Activated T-helper 2 cell treated with anti-CD3 and anti-CD28 coated beads, Interferon-gamma antibody, Interleukin-2, Interleukin-4, amounts not matched to agents 10 μg/mL and 5 μg/mL and 100 μg/mL, durations not matched to agents 14 hours and 24 hours and 36 hours (primary cell): Measurements from ENCODE around the gene EWSR1. TPM values are rescaled to one million over a fixed set of nuclear protein-coding genes. Genes with fewer than 3 reads are reported as not detected.

Experiments
- DNase-seq: peaks from one replicate; pipeline ENCODE4 v3.0.0; 2021; ENCODE audit warnings: low spot score
- H3K27ac Mint-ChIP-seq: one replicate; pipeline ENCODE4 v1.8.0; 2021; ENCODE audit warnings: mixed read lengths
- H3K27me3 Mint-ChIP-seq: one replicate; pipeline ENCODE4 v1.8.0; 2021; ENCODE audit warnings: low read depth, mixed read lengths
- H3K36me3 Mint-ChIP-seq: one replicate; pipeline ENCODE4 v1.8.0; 2021; ENCODE audit warnings: low read depth, mixed read lengths
- H3K4me1 Mint-ChIP-seq: one replicate; pipeline ENCODE4 v1.8.0; 2021; ENCODE audit warnings: low read depth, mixed read lengths
- H3K4me3 Mint-ChIP-seq: one replicate; pipeline ENCODE4 v1.8.0; 2021; ENCODE audit warnings: low read depth, mild to moderate bottlenecking, moderate library complexity, mixed read lengths
- H3K9me3 Mint-ChIP-seq: one replicate; pipeline ENCODE4 v1.8.0; 2021; ENCODE audit warnings: mixed read lengths
- intact Hi-C: fragments of 100-400 bp; cut with micrococcal nuclease; formaldehyde crosslinking; loops from one replicate; pipeline ENCODE4 v1.15.1; 2023
- total RNA-seq: library from RNA; stranded (reverse); gene quantifications from 2 replicates; pipeline ENCODE4 v1.2.3, GENCODE V29; 2022

The EWSR1 gene
- total RNA-seq, 1 donor from 2014 or later: 436 TPM

GRCh38 chr22:29335656-29336055 is 67.6 kb downstream of the EWSR1 start:
- no peaks in the 10 kb centered on the region for H3K27me3 Mint-ChIP-seq
- H3K27ac Mint-ChIP-seq: no peak overlapping the region
- DNase-seq: no peak
- peaks cover 45% of the 10 kb centered on the region for H3K36me3 Mint-ChIP-seq
- no peaks in the 10 kb centered on the region for H3K4me1 Mint-ChIP-seq
- H3K4me3 Mint-ChIP-seq: no peak overlapping the region
- intact Hi-C loops: no loop called here
- H3K9me3 Mint-ChIP-seq: no peaks in the 10 kb centered on the region

- no peak for DNase-seq
- intact Hi-C loops: no loop called here
- no peaks in the 10 kb centered on the region for H3K9me3 Mint-ChIP-seq
- H3K4me3 Mint-ChIP-seq: no peak overlapping the region
- H3K27ac Mint-ChIP-seq: no peak overlapping the region
- H3K4me1 Mint-ChIP-seq: no peaks in the 10 kb centered on the region
- no peaks in the 10 kb centered on the region for H3K27me3 Mint-ChIP-seq
- H3K36me3 Mint-ChIP-seq: peaks cover 49% of the 10 kb centered on the region
Measured at GRCh38 chr22:29336751-29337490, 68.9 kb downstream of the EWSR1 start.

- Mint-ChIP-seq H3K27me3 (no peaks in the 10 kb centered on the region), H3K4me1 (no peaks in the 10 kb centered on the region), H3K9me3 (no peaks in the 10 kb centered on the region), H3K4me3 (no peak overlapping the region), H3K36me3 (peaks cover 49% of the 10 kb centered on the region), H3K27ac (no peak overlapping the region)
- no peak for DNase-seq
- intact Hi-C loops: no loop called here
Measured at GRCh38 chr22:29337631-29338284, 69.7 kb downstream of the EWSR1 start.

- no peak for DNase-seq
- Mint-ChIP-seq H3K36me3 (peaks cover 52% of the 10 kb centered on the region), H3K27me3 (no peaks in the 10 kb centered on the region), H3K4me1 (no peaks in the 10 kb centered on the region), H3K9me3 (no peaks in the 10 kb centered on the region), H3K4me3 (no peak overlapping the region), H3K27ac (no peak overlapping the region)
- intact Hi-C loops: no loop called here
Measured at GRCh38 chr22:29338398-29338797, 70.3 kb downstream of the EWSR1 start.

- H3K9me3 Mint-ChIP-seq: no peaks in the 10 kb centered on the region
- H3K36me3 Mint-ChIP-seq: peaks cover 46% of the 10 kb centered on the region
- no peak for DNase-seq
- H3K27me3 Mint-ChIP-seq: no peaks in the 10 kb centered on the region
- H3K4me3 Mint-ChIP-seq: no peak overlapping the region
- intact Hi-C loops: no loop called here
- no peak overlapping the region for H3K27ac Mint-ChIP-seq
- no peaks in the 10 kb centered on the region for H3K4me1 Mint-ChIP-seq
Measured at GRCh38 chr22:29339381-29340235, 71.5 kb downstream of the EWSR1 start.

- Mint-ChIP-seq H3K4me1 (no peaks in the 10 kb centered on the region), H3K4me3 (no peak overlapping the region), H3K27ac (no peak overlapping the region), H3K9me3 (no peaks in the 10 kb centered on the region), H3K36me3 (peaks cover 43% of the 10 kb centered on the region), H3K27me3 (no peaks in the 10 kb centered on the region)
- DNase-seq: no peak
- intact Hi-C loops: no loop called here
Measured at GRCh38 chr22:29340566-29340965, 72.5 kb downstream of the EWSR1 start.

- Mint-ChIP-seq H3K4me3 (no peak overlapping the region), H3K4me1 (no peaks in the 10 kb centered on the region), H3K36me3 (peaks cover 45% of the 10 kb centered on the region), H3K27ac (no peak overlapping the region), H3K27me3 (no peaks in the 10 kb centered on the region), H3K9me3 (no peaks in the 10 kb centered on the region)
- intact Hi-C loops: no loop called here
- no peak for DNase-seq
Measured at GRCh38 chr22:29341056-29341848, 73.2 kb downstream of the EWSR1 start.

- Mint-ChIP-seq H3K9me3 (no peaks in the 10 kb centered on the region), H3K27me3 (no peaks in the 10 kb centered on the region), H3K4me3 (no peak overlapping the region), H3K4me1 (no peaks in the 10 kb centered on the region), H3K27ac (no peak overlapping the region), H3K36me3 (peaks cover 46% of the 10 kb centered on the region)
- no peak for DNase-seq
- intact Hi-C loops: no loop called here
Measured at GRCh38 chr22:29341849-29342127, 73.7 kb downstream of the EWSR1 start.

- Mint-ChIP-seq H3K36me3 (peaks cover 50% of the 10 kb centered on the region), H3K4me3 (no peak overlapping the region), H3K4me1 (no peaks in the 10 kb centered on the region), H3K27ac (no peak overlapping the region), H3K27me3 (no peaks in the 10 kb centered on the region), H3K9me3 (no peaks in the 10 kb centered on the region)
- no peak for DNase-seq
- intact Hi-C loops: no loop called here
Measured at GRCh38 chr22:29342177-29342576, 74.1 kb downstream of the EWSR1 start.

GRCh38 chr22:29342577-29343312 is 74.7 kb downstream of the EWSR1 start:
- H3K9me3 Mint-ChIP-seq: no peaks in the 10 kb centered on the region
- H3K27me3 Mint-ChIP-seq: no peaks in the 10 kb centered on the region
- DNase-seq: no peak
- no peak overlapping the region for H3K4me3 Mint-ChIP-seq
- H3K4me1 Mint-ChIP-seq: no peaks in the 10 kb centered on the region
- H3K27ac Mint-ChIP-seq: no peak overlapping the region
- intact Hi-C loops: no loop called here
- H3K36me3 Mint-ChIP-seq: peaks cover 54% of the 10 kb centered on the region

GRCh38 chr22:29343313-29343805 is 75.3 kb downstream of the EWSR1 start:
- Mint-ChIP-seq H3K27me3 (no peaks in the 10 kb centered on the region), H3K27ac (no peak overlapping the region), H3K9me3 (no peaks in the 10 kb centered on the region), H3K4me3 (no peak overlapping the region), H3K4me1 (no peaks in the 10 kb centered on the region), H3K36me3 (peaks cover 56% of the 10 kb centered on the region)
- DNase-seq: no peak
- intact Hi-C loops: no loop called here

GRCh38 chr22:29344137-29344536 is 76.1 kb downstream of the EWSR1 start:
- Mint-ChIP-seq H3K4me1 (no peaks in the 10 kb centered on the region), H3K27me3 (no peaks in the 10 kb centered on the region), H3K4me3 (no peak overlapping the region), H3K9me3 (no peaks in the 10 kb centered on the region), H3K27ac (no peak overlapping the region), H3K36me3 (peaks cover 57% of the 10 kb centered on the region)
- DNase-seq: no peak
- intact Hi-C loops: no loop called here
